Stimulated activated CD4-positive, alpha-beta T cell treated with anti-CD3 and anti-CD28 coated beads, Interleukin-15, amount 100 ng/mL, for 48 hours (primary cell): ENCODE data around the gene VAT1.

Experiments used
- DNase-seq, 2 donors: peaks; one replicate each; pipeline ENCODE4 v3.0.0-alpha.2; 2020; ENCODE audit warnings: low read depth in 2 of 2

Gene VAT1

GRCh38 chr17:43027091-43028032 lies 5.2 kb upstream of the VAT1 start:
- no peak for DNase-seq

- DNase-seq, result no peak
These were observed 4.4 kb upstream of the VAT1 start for GRCh38 chr17:43026595-43026994.

GRCh38 chr17:43025766-43026537 lies 3.8 kb upstream of the VAT1 start:
- no peak for DNase-seq

GRCh38 chr17:43025290-43025657 lies 3.1 kb upstream of the VAT1 start:
- DNase-seq, result no peak

GRCh38 chr17:43024407-43025289 lies 2.5 kb upstream of the VAT1 start, which contains the start of gene RND2:
RND2 (plus strand) TSS chr17:43025231; CDS start chr17:43025348, 117 bp downstream.
- DNase-seq, result peak; percentile 70 to 78

GRCh38 chr17:43020789-43021740 lies 1.1 kb downstream of the VAT1 start:
- no peak for DNase-seq

GRCh38 chr17:43020030-43020621 lies 2.1 kb downstream of the VAT1 start:
- no peak for DNase-seq

GRCh38 chr17:43019418-43019817 lies 2.8 kb downstream of the VAT1 start:
- no peak for DNase-seq

- DNase-seq, result no peak
These were observed 3.3 kb downstream of the VAT1 start for GRCh38 chr17:43018932-43019331.

GRCh38 chr17:43018008-43018853 lies 4.0 kb downstream of the VAT1 start:
- no peak for DNase-seq

- DNase-seq, result no peak
These were observed 6.0 kb downstream of the VAT1 start for GRCh38 chr17:43016216-43016615.

- DNase-seq, result no peak
These were observed 6.6 kb downstream of the VAT1 start for GRCh38 chr17:43015579-43015978.

GRCh38 chr17:43014649-43015542 lies 7.3 kb downstream of the VAT1 start:
- no peak for DNase-seq

- no peak for DNase-seq
These were observed 8.1 kb downstream of the VAT1 start for GRCh38 chr17:43014020-43014648.

GRCh38 chr17:43013296-43013695 lies 8.9 kb downstream of the VAT1 start:
- DNase-seq, result no peak

GRCh38 chr17:43011728-43012472 lies 10.3 kb downstream of the VAT1 start:
- DNase-seq, result no peak
